Neutrophil (primary cell): ENCODE measurements around the gene DLGAP4.

Experiments used
- H3K27ac ChIP-seq: fragments of 200-600 bp; sonication (generic); 2 replicates; pipeline ENCODE4 v1.5.1; 2016; ENCODE audit warnings: mild to moderate bottlenecking, moderate library complexity
- H3K27me3 ChIP-seq: fragments of 200-600 bp; sonication (generic); 2 replicates; pipeline ENCODE4 v1.6.0; 2016; ENCODE audit warnings: mild to moderate bottlenecking
- H3K36me3 ChIP-seq: fragments of 200-600 bp; sonication (generic); 2 replicates; pipeline ENCODE4 v1.5.1; 2017
- H3K4me1 ChIP-seq, 2 experiments: fragments of 200-600 bp in 1 of 2; sonication (generic) in 1 of 2; 1 replicate in 1 of 2; 2 replicates in 1 of 2; pipeline versions ENCODE4 v1.5.1 to v1.6.1; 2013 to 2016; ENCODE audit warnings: low read depth in 1 of 2, low read length in 1 of 2, mild to moderate bottlenecking in 1 of 2, moderate library complexity in 1 of 2; ENCODE audit not compliant: control insufficient read depth in 1 of 2, insufficient read depth in 1 of 2
- H3K4me3 ChIP-seq, 2 experiments: fragments of 200-600 bp in 1 of 2; sonication (generic) in 1 of 2; 1 replicate in 1 of 2; 2 replicates in 1 of 2; pipeline ENCODE4 v1.5.1; 2013 to 2016; ENCODE audit warnings: low read depth in 1 of 2, low read length in 1 of 2, mild to moderate bottlenecking in 1 of 2, moderate library complexity in 1 of 2
- H3K9me3 ChIP-seq: fragments of 200-600 bp; sonication (generic); 2 replicates; pipeline ENCODE4 v1.5.1; 2016
- CTCF ChIP-seq: fragments of 200-600 bp; sonication (generic); IDR thresholded peaks from 2 replicates; pipeline ENCODE4 v1.5.1; 2016; ENCODE audit warnings: antibody characterized with exemption

DLGAP4 gene

GRCh38 chr20:36391955-36392354 is 85.8 kb downstream of the DLGAP4 start:
- Histone ChIP-seq H3K4me1 (no peaks in the 10 kb centered on the region), H3K36me3 (no peaks in the 10 kb centered on the region), H3K27me3 (peaks cover 20% of the 10 kb centered on the region), H3K4me3 (no peak overlapping the region), H3K27ac (no peak overlapping the region), H3K9me3 (no peaks in the 10 kb centered on the region)
- no peak for TF ChIP-seq CTCF

GRCh38 chr20:36392989-36393388 is 86.8 kb downstream of the DLGAP4 start:
- H3K4me1 ChIP-seq = no peaks in the 10 kb centered on the region
- no peaks in the 10 kb centered on the region for H3K36me3 ChIP-seq
- peaks cover 20% of the 10 kb centered on the region for H3K27me3 ChIP-seq
- H3K27ac ChIP-seq = no peak overlapping the region
- TF ChIP-seq CTCF = no peak
- no peaks in the 10 kb centered on the region for H3K9me3 ChIP-seq
- H3K4me3 ChIP-seq = no peak overlapping the region

GRCh38 chr20:36394340-36394965 is 88.3 kb downstream of the DLGAP4 start:
- Histone ChIP-seq H3K36me3 (no peaks in the 10 kb centered on the region), H3K27ac (no peak overlapping the region), H3K4me1 (no peaks in the 10 kb centered on the region), H3K27me3 (peaks cover 14% of the 10 kb centered on the region), H3K9me3 (no peaks in the 10 kb centered on the region), H3K4me3 (no peak overlapping the region)
- no peak for TF ChIP-seq CTCF

- no peaks in the 10 kb centered on the region for H3K9me3 ChIP-seq
- peaks cover 32% of the 10 kb centered on the region for H3K27me3 ChIP-seq
- TF ChIP-seq CTCF = no peak
- no peaks in the 10 kb centered on the region for H3K4me1 ChIP-seq
- H3K36me3 ChIP-seq = no peaks in the 10 kb centered on the region
- H3K27ac ChIP-seq = no peak overlapping the region
- no peak overlapping the region for H3K4me3 ChIP-seq
These were observed 90.2 kb downstream of the DLGAP4 start for GRCh38 chr20:36396340-36396739.

GRCh38 chr20:36396847-36397630 is 90.9 kb downstream of the DLGAP4 start:
- Histone ChIP-seq H3K27me3 (peaks cover 32% of the 10 kb centered on the region), H3K27ac (no peak overlapping the region), H3K4me1 (no peaks in the 10 kb centered on the region), H3K36me3 (no peaks in the 10 kb centered on the region), H3K9me3 (no peaks in the 10 kb centered on the region), H3K4me3 (no peak overlapping the region)
- TF ChIP-seq CTCF = no peak
